ENCODE data around the gene TSPOAP1.
A peak's percentile ranks its signal among the peaks of the same experiment; 100 is the strongest.

The TSPOAP1 gene

DNA sequence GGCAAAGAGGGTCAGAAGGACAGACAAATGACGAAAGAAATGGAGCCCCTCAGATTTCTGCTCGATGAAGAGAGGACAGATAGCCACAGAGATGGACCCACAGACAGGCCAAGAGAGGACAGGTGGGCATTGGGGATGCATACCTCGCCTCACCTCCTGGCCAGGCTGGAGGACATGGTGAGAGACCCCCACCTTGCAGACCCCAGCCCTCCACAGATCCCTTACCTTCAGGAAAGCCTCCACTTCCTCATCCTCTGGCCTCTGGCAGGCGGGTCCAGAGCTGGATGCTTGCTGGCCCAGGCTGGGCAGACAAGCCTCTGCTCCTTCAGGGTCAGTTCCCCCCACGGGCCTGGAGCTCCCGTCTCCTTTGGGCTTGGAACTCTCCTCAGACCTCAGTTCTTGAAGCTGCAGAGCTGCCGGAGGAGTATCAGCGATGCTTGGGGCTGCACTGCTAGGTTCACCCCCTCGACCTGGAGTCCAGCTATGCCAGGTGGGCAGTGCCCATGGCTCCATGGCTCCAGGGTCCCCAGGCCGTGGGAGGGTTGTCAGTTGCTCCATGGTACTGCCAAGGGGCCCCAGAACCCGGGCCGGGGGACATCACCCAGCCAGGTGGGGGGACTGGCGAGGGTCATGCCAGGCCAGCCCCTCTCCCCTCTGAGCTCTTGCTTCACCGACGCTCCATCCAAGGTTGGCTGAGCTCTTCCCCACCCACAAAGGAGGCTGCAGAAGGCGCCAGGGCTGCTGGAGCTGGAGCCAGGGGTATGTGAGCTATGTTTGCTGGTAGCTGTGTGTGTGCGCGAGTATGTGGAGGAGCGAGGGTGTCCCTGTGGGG is 1.0 kb downstream of the TSPOAP1 start:
- DNase-seq = no peak

DNA sequence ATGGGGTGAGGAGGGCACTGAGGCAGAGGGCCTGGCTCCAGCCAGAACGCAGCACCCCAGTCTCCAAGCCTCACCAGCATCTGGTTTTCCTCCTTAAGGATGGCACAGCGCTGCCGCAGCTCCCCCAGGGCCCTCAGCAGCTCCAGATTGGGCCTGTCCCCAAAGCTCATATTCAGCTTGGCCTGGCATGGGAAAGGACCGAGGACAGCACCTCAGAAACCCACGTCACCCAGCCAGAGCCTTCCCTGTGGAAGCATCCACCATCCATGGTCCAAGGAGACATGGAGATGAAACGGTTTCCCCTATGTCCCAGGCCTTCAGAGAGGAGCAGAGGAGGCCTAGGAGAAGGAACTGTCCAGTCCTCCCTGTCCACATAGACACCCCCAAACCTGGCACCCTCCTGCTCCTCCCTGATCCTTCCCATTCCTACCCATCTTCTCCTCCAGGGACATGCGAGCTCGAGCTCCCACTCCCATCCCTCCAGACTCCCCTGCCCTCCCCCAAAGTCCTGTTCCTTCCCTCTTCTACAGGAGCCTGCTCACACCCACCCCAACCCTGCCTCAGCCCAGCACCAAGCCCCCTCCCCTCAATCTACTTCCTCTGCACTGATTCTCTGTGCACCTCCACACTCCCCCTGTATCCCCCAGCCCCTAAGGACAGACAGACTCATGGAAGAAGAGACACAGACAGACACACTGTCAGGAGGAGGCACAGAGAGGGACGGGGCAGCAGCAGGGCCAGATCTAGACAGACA is 1.8 kb downstream of the TSPOAP1 start:
- no peak for DNase-seq

DNA sequence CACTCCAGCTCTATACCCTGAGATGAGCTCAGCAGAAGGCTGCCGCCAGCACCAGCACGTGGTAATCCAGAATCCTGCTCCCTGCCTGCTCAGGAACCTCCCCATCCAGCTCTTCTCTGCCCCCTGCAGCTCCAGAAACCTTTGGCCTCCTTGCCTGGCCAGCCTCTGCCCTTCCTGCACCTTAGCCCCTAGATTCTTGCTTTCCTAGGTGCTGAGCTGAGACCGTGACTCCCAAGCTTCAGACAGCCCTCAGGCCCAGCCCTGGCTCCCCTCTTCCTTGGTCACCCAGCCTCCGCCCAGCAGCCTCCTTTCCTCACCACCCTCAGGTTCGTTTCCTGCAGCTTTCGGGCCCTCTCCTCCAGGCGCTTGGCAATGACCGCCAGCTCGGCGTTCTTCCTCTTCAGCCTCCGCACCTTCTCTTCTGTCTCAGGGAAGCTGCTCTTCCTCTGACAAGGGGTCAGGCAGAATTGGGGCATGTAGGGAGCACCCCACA is 2.6 kb downstream of the TSPOAP1 start:
- DNase-seq = no peak

DNA sequence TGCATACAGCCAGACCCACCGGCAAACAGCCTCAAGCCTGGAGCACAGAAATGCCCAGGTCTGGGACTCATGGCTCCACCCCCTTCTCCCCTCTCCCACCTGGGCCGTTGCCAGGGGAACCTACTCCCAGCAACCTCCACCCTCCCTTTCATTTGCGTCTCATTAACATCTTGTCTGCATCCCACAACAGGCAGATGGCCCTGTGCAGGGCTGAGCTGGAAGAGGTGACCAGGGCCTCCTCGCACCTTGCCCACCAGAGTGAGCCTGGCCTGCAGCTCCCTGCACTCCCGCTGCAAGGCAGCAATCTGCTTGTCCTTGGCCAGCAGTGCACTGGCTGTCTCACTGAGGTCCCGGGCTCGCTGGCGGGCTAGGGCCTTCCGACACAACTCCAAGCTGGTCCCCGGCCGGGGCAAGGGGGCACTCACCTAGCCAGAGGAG is 3.3 kb downstream of the TSPOAP1 start:
- no peak for DNase-seq

DNA sequence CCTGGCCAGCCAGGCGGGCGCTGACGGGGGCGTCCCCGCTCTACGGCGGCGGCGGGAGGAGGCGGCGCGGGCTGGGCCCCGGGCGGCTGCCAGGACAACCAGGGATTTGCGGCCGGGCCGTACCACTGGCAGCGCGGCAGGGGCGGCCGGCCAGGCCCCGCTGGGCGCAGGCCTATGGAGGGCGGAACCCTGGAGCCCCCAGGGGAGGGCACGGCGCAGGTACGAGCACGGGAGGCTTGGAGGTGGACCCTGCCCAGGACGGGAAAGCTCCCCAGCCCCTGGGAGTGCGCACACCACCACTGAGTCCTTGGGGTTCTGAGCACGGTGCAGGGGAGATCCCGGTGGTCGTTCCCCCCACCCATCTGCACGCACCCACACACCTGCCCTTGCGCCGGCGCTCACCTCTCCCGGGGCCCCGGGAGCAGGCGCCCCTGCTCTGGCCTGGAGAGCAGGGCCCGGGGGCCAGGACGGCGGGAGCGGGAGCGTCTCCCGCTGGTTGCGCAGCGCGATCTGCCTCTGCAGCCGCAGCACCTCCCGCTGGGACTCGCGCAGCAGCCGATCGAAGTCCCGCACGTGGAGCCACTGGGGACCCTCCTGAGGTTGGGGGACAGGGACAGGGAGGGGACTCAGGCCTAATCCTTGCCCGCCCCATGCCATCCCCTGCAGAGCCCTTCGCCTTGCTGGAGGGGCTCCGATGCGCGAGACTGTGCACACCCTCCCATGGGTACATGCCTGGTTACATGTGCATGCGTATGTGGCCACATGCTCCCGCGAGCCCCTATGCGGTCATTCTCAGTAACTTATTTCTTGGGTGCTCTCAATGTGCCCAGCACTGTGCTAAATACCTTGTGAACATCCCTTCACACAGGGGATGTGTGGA is 3.9 kb downstream of the TSPOAP1 start:
- no peak for DNase-seq

DNA sequence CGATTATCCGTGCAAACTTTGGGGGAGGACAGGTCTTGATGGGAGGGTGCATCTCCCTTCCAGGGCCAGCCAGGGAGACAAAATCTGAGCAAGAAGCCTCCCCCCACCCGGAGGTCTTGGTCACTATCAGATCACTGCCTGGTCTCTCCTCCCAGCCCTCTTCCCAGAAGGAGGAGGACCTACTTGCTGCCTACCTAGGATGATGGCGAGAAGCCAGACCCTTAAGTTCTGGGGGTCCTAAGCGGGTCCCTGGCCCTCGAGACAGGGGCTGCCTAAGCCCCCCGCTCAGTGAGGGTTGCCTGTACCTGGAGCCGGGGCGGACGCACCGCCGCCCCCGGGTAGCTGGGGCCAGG is 4.6 kb downstream of the TSPOAP1 start:
- DNase-seq = no peak

DNA sequence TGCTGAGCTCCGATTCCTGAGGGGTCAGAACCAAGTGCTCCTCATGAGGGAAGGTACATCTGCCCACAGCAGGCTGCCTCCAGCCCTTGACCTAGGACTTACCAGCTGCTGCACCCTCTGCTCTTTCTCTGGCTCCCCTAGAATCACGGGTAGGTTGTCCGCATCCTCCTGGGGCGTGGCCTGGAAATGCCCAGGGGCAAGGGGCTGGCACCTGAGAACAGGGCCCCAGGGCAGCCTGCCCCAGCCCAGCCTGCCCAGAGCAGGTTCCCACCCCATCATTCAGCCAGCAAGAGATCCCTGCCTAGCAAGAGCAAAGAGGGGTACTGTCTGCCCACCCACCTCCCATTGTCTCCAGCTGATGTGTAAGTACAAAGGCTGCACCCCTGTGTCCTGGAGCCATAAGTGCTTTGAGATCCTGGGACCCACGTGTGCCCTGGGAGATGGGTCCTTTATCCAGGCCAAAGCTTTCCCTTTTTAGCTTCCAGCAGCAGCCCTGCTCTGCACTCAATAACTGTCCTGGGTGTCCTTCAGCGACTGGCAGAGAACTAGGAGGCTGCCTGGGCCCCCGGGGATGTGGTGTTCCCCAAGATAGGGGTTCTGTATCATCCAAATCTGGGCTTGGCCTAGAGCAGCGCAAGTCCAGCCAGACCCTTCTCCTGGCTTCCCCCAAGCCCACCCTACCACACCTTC is 5.1 kb downstream of the TSPOAP1 start:
- DNase-seq = no peak

DNA sequence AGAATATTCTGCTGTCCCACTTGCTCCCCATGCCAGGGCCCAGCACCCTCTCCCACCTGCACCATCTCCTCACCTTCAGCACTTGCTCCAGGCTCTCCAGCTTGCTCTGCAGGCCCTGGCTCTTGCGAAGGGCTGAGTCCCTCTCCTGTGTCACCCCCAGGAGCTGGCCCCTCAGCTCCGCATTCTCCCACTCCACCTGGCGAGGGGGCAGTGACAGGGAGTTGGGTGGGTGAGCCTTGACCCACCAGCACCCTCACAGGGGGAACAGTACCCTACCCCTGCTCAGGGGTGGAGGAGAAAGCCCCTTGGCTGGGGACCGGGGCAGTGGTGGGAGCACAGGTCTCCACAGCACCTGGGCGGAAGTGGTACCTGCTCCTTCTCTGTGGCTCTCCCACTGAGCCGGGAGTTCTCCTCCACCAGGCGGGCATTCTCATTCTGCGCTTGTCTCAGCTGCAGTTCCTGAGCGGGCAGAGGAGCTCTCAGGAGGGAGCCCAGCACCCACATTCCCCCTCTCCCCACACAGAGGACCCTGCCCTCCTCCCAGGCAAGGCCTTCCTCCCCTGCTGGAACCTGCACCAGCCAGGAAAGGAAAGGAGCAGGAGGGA is 5.9 kb downstream of the TSPOAP1 start:
- no peak for DNase-seq

DNA sequence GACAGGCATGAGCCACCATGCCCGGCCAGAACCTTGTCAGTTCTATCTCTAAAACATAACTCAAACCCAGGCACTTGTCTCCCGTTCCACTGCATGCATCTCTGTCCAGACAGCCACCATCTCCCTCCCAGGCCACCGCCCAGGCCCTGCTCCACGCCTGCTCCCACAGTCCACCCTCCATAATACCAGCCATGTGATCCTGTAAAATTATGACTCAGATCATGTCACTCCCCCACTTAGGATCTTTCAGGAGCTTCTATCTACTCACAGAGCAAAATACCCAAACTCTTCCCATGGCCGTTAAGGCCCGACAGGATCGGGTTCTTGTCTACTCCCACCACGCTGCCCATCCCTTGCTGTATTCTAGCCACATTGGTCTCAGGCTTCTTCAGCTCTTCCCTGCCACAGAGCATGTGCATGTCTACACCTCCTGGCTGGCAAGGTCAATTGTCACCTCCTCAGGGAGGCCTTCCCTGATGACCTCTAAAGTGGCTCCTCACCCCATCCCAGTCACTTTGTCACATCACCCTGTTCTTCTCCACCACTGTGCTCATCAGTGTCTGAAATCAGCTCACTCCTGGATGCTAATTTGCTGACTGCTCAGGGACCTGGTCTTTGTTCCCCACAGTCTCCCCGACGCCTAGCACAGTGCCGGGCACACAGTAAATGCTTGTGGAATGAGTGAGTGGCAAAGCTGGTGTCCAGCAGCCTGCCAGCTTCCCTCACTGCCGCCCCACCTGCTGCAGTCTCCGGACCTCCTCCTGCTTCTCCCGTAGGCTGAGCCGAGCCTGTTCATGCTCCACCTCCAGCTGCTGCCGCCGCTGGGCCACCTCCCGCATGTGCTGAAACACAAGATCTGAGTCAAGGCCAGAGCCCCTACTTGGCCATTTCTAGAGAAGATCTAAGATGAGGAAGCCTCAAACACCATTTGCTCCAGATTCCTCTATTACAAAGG is 6.7 kb downstream of the TSPOAP1 start:
- DNase-seq = no peak

DNA sequence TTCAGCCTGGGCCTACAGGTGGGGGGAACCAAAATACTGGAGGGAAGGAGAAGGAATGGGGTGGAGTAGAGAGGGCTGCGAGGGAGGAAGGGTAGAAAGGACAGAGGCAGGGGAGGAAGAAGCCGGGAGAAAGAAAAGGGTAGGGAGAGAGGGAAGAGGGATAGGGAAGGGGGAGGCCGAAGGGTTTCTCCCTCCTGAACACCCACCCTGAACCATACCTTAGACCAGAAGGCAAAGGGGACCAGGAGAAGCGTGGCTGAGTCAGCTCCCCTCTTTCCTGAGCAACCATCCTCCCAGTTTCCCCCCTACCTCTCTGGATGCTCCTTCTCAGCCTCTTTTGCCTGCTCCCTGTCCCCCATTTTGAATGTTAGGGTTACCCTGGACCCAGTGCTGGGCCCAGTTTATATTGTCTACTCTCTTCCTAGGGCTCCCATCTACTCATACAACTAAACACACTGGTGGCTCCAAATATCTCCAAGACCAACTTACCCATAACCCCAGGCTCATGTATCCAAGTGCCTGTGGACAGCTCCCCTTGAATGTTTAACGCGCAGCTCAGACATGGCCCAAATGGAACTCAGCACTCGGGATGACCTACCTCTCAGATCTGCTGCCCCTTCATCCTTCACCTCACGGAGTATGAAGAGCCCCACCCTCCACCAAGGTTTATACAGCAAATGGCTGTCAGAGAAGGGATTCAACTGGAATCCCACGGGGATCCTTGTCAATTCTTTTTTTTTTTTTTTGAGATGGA is 7.8 kb downstream of the TSPOAP1 start:
- no peak for DNase-seq

DNA sequence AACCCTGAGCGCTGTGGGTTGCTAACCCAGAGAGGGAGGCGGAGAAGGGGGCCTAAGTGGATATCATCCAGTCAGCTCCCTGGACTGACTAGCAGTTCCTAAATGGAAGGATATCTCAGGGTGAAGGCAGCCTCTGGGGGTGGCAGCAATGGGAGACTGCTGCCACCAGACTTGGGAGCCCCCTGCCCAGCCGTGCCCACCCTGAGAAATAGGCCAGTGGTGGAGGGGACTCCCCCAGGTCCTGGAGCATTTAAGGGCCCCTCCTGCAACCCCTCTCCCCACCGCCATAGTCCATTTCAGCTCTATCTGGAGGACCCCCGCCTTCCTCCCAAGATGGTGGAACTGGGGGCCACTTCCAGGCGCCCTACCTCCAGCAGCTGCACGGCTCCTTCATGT is 8.4 kb downstream of the TSPOAP1 start:
- DNase-seq = no peak

DNA sequence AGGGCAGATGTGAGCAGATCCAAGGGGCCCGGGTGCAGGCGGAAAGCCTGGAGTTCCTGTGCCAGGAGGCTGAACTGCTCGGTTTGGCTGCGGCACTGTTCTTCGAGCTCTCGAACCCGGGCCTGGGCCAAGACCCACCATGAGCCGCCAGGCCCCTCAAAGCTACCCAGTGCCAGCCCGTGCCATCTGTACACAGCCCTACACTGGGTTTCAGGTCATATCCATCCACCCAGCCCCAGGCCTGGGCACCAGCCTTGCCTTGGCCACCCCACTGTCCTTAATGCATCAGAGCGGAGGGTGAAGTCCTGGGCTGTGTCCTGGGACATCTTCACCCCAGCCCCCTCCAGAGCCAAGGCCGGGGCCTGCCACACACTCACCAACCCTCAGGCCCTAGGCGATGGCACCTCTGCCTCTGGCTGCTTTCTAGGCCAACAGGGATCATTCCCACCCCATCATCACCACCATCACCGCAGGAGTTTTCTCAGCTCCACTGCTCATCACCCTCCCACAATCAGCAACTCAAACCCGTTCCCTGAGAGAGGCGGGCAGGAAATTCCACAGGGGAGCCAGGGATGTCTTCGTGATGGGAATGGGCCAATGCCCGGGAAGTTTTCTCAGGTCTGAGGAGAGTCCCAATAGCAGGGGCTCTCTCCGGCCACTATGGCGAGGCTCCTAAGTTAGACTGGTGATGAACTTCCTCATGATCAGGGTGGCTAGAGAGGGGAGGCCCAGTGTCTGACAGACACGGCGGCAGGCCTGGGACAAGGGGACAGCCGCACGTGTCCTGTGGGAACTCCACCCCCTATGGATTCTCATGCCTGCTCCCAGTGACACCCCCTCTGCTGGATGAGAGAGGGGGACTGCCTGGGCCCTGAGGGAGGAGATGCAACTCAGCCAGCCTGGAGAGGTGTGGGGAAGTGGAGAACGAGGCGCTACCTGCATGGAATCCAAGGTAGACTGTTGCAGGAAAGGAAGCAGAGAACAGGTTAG is 9.1 kb downstream of the TSPOAP1 start:
- no peak for DNase-seq

DNA sequence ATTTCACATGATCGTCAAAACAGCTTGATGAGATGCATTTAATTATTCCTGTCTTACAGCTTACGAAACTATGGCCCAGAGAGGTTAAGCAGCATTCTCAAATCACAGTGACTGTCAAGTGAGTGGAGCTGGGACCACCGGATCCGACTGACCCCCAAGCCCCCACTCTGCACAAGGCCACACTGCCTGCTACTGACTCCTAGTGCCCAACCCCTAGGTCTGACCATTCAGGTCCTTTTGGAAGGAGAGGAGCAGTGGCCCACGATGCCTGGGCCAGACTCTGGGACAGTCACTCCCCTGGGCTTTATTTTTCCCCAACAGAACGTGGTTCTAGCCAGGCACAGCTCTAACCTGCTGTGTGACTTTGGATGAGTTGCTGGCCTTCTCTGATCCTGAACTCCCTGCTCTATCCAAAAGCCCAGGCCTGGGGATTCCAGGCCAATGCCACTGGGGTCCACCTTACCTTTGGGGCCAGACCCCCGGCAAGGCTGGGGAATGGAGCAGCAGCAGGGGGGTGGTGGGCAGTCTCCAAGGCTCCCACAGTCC is 9.9 kb downstream of the TSPOAP1 start:
- DNase-seq = no peak

DNA sequence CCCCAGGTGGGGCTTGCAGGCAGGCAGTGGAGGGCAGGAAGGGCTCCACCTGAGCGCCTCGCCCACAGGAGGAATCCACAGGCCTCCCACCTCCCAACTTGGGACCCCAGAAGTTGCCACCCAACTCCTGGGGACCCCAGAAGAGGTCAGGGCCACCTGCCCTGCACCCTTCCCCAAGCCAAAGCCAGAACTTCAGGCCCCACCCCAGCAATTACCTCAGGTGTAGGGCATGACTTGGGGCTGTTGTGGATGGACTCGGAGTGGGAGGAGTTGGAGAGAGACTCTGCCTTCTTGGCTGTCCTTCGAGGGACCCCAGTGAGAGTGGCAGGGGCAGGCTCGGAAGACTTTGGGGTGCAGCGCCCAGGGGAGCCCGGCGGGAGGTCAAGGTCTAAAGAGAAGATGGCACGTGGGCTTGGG is 10.5 kb downstream of the TSPOAP1 start:
- no peak for DNase-seq

DNA sequence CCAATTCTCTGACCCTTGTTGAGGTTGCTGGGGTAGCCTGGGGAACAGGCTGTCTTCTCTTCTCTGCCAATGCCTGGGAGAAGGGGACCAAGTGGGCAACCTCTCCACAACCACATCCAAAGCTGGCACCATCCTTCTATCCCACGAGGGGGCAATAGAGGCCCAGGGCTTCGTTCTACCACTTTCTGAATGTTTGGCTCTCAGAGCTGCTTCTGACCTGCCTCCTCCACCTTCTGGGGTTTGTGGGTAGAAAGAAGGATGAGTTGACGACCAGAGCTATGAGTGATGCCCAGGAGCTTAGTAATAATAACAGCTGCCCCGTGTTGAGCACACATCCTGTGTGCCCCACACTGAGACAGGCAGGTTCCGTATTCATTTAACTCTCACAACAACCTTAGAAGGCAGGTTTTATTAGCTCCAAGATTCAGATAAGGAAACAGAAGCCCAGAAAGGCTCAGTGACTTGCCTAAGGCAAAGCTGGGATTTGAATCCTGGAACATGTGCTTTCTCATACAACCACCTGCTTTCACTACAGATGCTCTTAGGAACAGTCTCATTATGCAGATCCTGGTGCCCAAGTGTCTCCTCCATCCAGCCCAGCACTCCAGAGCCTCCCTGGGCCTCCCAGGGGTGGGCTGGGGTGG is 11.1 kb downstream of the TSPOAP1 start:
- peak; percentile 71 for DNase-seq

DNA sequence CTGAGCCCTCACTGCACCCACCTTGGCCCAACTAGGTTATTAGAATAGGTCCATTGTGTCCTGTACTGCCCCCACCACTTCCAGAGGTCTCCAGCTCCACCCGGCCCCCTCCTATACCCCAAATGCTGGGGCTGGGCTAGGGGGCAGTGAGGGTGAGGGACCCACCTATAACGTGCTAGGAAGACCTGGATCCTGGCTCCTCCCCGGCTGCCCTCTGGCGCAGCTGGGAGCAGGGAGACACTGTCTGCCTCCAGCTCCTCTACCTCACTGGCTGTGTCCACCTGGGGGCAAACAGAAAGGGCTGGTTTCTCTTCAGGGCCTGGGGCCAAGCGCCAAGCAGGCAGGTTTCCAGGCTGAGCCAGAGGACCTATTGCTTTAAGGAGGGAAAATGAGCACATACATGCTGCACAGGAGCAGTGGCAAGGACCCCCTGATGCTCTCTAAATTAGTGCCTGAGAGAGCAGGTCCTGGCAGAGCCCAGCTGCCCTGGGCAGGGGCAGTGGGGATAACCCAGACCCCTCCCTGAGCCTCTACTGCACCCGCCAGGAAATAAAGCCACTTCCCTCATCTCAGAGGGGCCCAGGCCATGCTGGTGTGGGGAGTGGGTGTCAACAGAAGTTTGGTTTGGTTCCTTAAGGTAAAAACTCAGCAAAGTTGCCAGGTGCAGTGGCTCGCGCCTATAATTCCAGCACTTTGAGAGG is 12.2 kb downstream of the TSPOAP1 start:
- no peak for DNase-seq

DNA sequence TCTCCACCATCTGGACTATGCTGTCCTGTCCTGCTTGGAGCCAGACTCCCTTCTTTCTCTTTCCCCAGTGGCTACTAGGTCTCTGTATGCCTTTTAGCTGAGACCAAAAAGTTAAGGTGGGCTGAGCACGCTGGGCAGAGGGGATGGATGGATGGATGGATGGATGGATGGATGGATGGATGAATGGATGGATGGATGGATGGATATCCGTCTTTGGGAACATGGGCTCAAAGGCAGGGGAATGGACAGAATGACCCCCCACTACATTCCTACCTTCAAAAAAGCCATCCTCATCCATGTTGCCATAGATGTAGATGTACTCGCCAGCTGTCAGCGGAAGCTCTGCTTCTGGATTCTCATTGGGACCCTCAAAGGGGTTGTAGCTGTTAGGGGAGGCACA is 12.8 kb downstream of the TSPOAP1 start:
- no peak for DNase-seq

All from NCI-H1694 treated with DMSO at 0.1 percent for 48 hours (cell line).